Prostate gland (tissue), 2 donors: Measurements from ENCODE around the gene ZCCHC7.

Experiments used
- CTCF ChIP-seq, 4 experiments: fragments of 200-600 bp in 2 of 4; fragments of 450-650 bp in 2 of 4; sonication (generic) in 2 of 4; IDR thresholded peaks; 1 replicate in 3 of 4; 2 replicates in 1 of 4; pipeline ENCODE4 v1.5.1; 2016 to 2019; ENCODE audit warnings: antibody characterized with exemption in 4 of 4, mild to moderate bottlenecking in 2 of 4, moderate library complexity in 2 of 4
- POLR2A ChIP-seq: fragments of 450-650 bp; IDR thresholded peaks from one replicate; pipeline ENCODE4 v1.6.1; 2016; ENCODE audit warnings: antibody characterized with exemption, mild to moderate bottlenecking

- TF ChIP-seq POLR2A = no peak
- TF ChIP-seq CTCF (IDR thresholded peaks at IDR 0.05) = no peak
Measured at GRCh38 chr9:37380570-37380969, 260.2 kb downstream of the ZCCHC7 start.
